GM23338 (cell line): ENCODE data around the gene RNU7-1. TPM values are rescaled to one million over a fixed set of nuclear protein-coding genes. Genes with fewer than 3 reads are reported as not detected.

Source experiments
- ATAC-seq: fragments of 200-7000 bp; cut with Tn5 transposase; 3 replicates; pipeline ENCODE4 v1.9.1; 2020
- DNase-seq: peaks from one replicate; pipeline ENCODE4 v3.0.0-alpha.2; 2015; ENCODE audit warnings: low spot score
- H2AFZ ChIP-seq: fragments of 200-600 bp; sonication (generic); 2 replicates; pipeline ENCODE4 v1.8.0; 2016; ENCODE audit warnings: antibody characterized with exemption, mild to moderate bottlenecking, moderate library complexity
- H3F3A ChIP-seq: fragments of 200-600 bp; sonication (generic); replicated peaks from 2 replicates; pipeline ENCODE4 v1.8.0; 2017; ENCODE audit warnings: antibody characterized with exemption, mixed run types, low read depth
- H3K27ac ChIP-seq: fragments of 200-600 bp; sonication (generic); 2 replicates; pipeline ENCODE4 v1.6.1; 2016; ENCODE audit warnings: low read depth
- H3K27me3 ChIP-seq: fragments of 200-600 bp; sonication (generic); 2 replicates; pipeline ENCODE4 v1.8.0; 2016; ENCODE audit warnings: mild to moderate bottlenecking, mixed run types, moderate library complexity; ENCODE audit not compliant: insufficient read depth
- H3K36me3 ChIP-seq: fragments of 200-600 bp; sonication (generic); 2 replicates; pipeline ENCODE4 v1.8.0; 2016; ENCODE audit warnings: mild to moderate bottlenecking; ENCODE audit not compliant: insufficient read depth
- H3K4me1 ChIP-seq: fragments of 200-600 bp; sonication (generic); 2 replicates; pipeline ENCODE4 v1.8.0; 2016; ENCODE audit warnings: mild to moderate bottlenecking, moderate library complexity; ENCODE audit not compliant: insufficient read depth
- H3K4me2 ChIP-seq: fragments of 200-600 bp; sonication (generic); 2 replicates; pipeline ENCODE4 v1.7.1; 2017; ENCODE audit warnings: mixed run types
- H3K4me3 ChIP-seq: fragments of 200-600 bp; sonication (generic); 2 replicates; pipeline ENCODE4 v1.6.1; 2016; ENCODE audit warnings: mixed run types
- H3K79me2 ChIP-seq: fragments of 200-600 bp; sonication (generic); replicated peaks from 2 replicates; pipeline ENCODE4 v1.8.0; 2017; ENCODE audit warnings: mild to moderate bottlenecking; ENCODE audit not compliant: insufficient read depth
- H3K9me2 ChIP-seq: fragments of 200-600 bp; sonication (generic); 2 replicates; pipeline ENCODE4 v1.8.0; 2017; ENCODE audit not compliant: insufficient read depth
- H4K20me1 ChIP-seq: fragments of 200-600 bp; sonication (generic); replicated peaks from 2 replicates; pipeline ENCODE4 v1.8.0; 2017; ENCODE audit warnings: mild to moderate bottlenecking; ENCODE audit not compliant: insufficient read depth
- H3K27ac Mint-ChIP-seq: 2 replicates; pipeline ENCODE4 v1.8.0; 2020; ENCODE audit warnings: inconsistent platforms, mild to moderate bottlenecking, moderate library complexity, mixed read lengths
- H3K27me3 Mint-ChIP-seq: 3 replicates; pipeline ENCODE4 v1.8.0; 2022; ENCODE audit warnings: low read depth, mild to moderate bottlenecking, moderate library complexity, mixed read lengths, inconsistent platforms; ENCODE audit not compliant: insufficient read depth, poor library complexity
- H3K36me3 Mint-ChIP-seq: 3 replicates; pipeline ENCODE4 v1.8.0; 2021; ENCODE audit warnings: low read depth, mild to moderate bottlenecking, inconsistent platforms, moderate library complexity, mixed read lengths
- H3K4me1 Mint-ChIP-seq: 3 replicates; pipeline ENCODE4 v1.8.0; 2020; ENCODE audit warnings: mild to moderate bottlenecking, inconsistent platforms, mixed read lengths
- H3K4me3 Mint-ChIP-seq: 3 replicates; pipeline ENCODE4 v1.8.0; 2021; ENCODE audit warnings: moderate library complexity, mild to moderate bottlenecking, inconsistent platforms, mixed read lengths
- H3K9me3 Mint-ChIP-seq: 3 replicates; pipeline ENCODE4 v1.8.0; 2020; ENCODE audit warnings: moderate library complexity, mild to moderate bottlenecking, inconsistent platforms, mixed read lengths
- CREB1 ChIP-seq: fragments of 250-450 bp; sonication (Bioruptor Pico); IDR thresholded peaks from 2 replicates; pipeline ENCODE4 v1.5.0; 2020; ENCODE audit warnings: low read depth, mild to moderate bottlenecking, moderate library complexity
- EZH2 ChIP-seq: fragments of 200-600 bp; sonication (generic); IDR thresholded peaks from one replicate; pipeline ENCODE4 v1.8.0; 2017; ENCODE audit warnings: antibody characterized with exemption, mild to moderate bottlenecking, low read depth; ENCODE audit not compliant: unreplicated experiment
- EZH2phosphoT487 ChIP-seq: fragments of 200-600 bp; sonication (generic); IDR thresholded peaks from one replicate; pipeline ENCODE4 v1.8.1; 2018; ENCODE audit warnings: antibody characterized with exemption; ENCODE audit not compliant: unreplicated experiment
- NANOG ChIP-seq: IDR thresholded peaks from 2 replicates; pipeline ENCODE4 v1.6.1; 2016; ENCODE audit warnings: antibody characterized with exemption, borderline replicate concordance
- POLR2AphosphoS5 ChIP-seq: IDR thresholded peaks from 2 replicates; pipeline ENCODE4 v1.6.1; 2016; ENCODE audit warnings: antibody characterized with exemption, low read depth
- STAT1 ChIP-seq: IDR thresholded peaks from one replicate; pipeline ENCODE4 v1.6.1; 2016; ENCODE audit warnings: antibody characterized with exemption; ENCODE audit not compliant: unreplicated experiment
- ZNF114 ChIP-seq: fragments of 250-450 bp; sonication (Bioruptor Pico); IDR thresholded peaks from 2 replicates; pipeline ENCODE4 v1.5.0; 2020; ENCODE audit warnings: mild to moderate bottlenecking, moderate library complexity
- polyA plus RNA-seq: library from polyadenylated mRNA; unstranded; fragments of >200 nt; fragmentation: Nextera tagmentation; extraction: Ambion mirVana; gene quantifications from 2 replicates; pipeline ENCODE4 v1.2.1, GENCODE V29; 2016
- total RNA-seq: library from RNA; depleted of rRNA; stranded (reverse); fragments of >200 nt; shearing (Covaris generic); gene quantifications from 2 replicates; pipeline ENCODE4 v1.2.3, GENCODE V29; 2014
- TF ChIP-seq, protein P1 (sequence below): fragments of 250-450 bp; sonication (Bioruptor Pico); IDR thresholded peaks from 2 replicates; pipeline ENCODE4 v1.5.0; 2020; ENCODE audit warnings: mild to moderate bottlenecking, moderate library complexity
- TF ChIP-seq, protein P2 (sequence below): IDR thresholded peaks from one replicate; pipeline ENCODE4 v1.6.1; 2018; ENCODE audit warnings: antibody characterized with exemption; ENCODE audit not compliant: unreplicated experiment
- TF ChIP-seq, protein P3 (sequence below): IDR thresholded peaks from 2 replicates; pipeline ENCODE4 v1.6.1; 2016; ENCODE audit warnings: antibody characterized with exemption

The RNU7-1 gene
- total and polyA plus RNA-seq, 2 experiments from 2014 or later: not detected

DNA sequence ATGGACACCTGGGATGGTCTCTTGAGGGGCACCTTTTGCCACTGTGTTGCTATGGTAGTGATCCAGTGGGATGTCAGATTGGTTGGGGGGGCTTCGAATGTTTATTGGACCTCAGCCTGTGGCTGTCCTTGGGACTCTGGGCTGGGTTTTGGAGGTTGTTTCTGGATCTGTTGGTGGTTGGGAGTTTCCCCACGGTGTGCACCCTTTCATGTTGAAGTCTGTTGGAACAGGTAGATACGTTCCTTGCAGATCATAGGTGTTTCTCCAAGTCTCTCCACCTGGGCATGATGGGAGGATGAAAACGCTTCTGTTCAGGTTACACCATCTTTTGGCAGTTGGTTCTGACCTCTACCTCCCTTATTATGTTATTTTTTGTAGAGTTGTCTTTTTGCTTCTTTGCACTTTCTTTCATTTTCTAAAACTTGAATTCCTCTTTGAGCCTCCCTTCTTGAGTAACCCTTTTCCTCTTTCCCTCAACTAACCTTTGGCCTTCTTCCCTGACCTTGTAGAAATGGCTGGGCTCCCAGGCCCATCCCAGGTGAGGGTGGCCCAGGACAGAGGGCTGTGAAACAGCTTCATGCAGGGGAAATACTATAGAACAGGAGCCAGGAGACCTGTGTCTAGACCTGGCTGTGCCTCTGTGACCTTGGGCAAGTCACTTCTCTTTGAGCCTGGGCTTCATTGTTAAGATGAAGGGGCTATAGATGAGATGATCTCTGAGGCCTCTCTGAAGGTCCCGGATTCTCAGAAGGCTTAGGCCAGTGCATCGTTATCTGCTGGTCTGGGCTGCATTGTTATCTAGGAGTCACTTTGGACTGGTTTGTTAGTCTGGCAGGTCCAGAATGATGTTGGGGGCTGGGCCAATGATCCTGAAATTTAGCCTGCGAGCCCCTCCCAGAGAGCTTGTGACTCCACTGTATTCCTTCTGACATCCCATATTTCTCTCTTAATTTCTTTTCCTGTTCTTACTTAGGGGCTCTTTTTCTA lies 13.9 kb upstream of the RNU7-1 start:
- no peak for DNase-seq
- Histone ChIP-seq H4K20me1 (peaks cover 32% of the 10 kb centered on the region), H3K36me3 (peaks cover 10% of the 10 kb centered on the region), H3K27ac (no peak overlapping the region), H3F3A (peaks cover 42% of the 10 kb centered on the region), H3K4me1 (peaks cover 47% of the 10 kb centered on the region), H3K9me2 (no peaks in the 10 kb centered on the region), H3K27me3 (no peaks in the 10 kb centered on the region), H3K79me2 (peaks cover 59% of the 10 kb centered on the region), H3K4me2 (peak overlapping the region; percentile 99), H3K4me3 (peak overlapping the region; percentile 97), H2AFZ (no peak overlapping the region)
- H3K4me1 Mint-ChIP-seq: peaks cover 45% of the 10 kb centered on the region
- no peak for ATAC-seq
- peaks cover 22% of the 10 kb centered on the region for H3K27me3 Mint-ChIP-seq
- TF ChIP-seq, protein P1, sequence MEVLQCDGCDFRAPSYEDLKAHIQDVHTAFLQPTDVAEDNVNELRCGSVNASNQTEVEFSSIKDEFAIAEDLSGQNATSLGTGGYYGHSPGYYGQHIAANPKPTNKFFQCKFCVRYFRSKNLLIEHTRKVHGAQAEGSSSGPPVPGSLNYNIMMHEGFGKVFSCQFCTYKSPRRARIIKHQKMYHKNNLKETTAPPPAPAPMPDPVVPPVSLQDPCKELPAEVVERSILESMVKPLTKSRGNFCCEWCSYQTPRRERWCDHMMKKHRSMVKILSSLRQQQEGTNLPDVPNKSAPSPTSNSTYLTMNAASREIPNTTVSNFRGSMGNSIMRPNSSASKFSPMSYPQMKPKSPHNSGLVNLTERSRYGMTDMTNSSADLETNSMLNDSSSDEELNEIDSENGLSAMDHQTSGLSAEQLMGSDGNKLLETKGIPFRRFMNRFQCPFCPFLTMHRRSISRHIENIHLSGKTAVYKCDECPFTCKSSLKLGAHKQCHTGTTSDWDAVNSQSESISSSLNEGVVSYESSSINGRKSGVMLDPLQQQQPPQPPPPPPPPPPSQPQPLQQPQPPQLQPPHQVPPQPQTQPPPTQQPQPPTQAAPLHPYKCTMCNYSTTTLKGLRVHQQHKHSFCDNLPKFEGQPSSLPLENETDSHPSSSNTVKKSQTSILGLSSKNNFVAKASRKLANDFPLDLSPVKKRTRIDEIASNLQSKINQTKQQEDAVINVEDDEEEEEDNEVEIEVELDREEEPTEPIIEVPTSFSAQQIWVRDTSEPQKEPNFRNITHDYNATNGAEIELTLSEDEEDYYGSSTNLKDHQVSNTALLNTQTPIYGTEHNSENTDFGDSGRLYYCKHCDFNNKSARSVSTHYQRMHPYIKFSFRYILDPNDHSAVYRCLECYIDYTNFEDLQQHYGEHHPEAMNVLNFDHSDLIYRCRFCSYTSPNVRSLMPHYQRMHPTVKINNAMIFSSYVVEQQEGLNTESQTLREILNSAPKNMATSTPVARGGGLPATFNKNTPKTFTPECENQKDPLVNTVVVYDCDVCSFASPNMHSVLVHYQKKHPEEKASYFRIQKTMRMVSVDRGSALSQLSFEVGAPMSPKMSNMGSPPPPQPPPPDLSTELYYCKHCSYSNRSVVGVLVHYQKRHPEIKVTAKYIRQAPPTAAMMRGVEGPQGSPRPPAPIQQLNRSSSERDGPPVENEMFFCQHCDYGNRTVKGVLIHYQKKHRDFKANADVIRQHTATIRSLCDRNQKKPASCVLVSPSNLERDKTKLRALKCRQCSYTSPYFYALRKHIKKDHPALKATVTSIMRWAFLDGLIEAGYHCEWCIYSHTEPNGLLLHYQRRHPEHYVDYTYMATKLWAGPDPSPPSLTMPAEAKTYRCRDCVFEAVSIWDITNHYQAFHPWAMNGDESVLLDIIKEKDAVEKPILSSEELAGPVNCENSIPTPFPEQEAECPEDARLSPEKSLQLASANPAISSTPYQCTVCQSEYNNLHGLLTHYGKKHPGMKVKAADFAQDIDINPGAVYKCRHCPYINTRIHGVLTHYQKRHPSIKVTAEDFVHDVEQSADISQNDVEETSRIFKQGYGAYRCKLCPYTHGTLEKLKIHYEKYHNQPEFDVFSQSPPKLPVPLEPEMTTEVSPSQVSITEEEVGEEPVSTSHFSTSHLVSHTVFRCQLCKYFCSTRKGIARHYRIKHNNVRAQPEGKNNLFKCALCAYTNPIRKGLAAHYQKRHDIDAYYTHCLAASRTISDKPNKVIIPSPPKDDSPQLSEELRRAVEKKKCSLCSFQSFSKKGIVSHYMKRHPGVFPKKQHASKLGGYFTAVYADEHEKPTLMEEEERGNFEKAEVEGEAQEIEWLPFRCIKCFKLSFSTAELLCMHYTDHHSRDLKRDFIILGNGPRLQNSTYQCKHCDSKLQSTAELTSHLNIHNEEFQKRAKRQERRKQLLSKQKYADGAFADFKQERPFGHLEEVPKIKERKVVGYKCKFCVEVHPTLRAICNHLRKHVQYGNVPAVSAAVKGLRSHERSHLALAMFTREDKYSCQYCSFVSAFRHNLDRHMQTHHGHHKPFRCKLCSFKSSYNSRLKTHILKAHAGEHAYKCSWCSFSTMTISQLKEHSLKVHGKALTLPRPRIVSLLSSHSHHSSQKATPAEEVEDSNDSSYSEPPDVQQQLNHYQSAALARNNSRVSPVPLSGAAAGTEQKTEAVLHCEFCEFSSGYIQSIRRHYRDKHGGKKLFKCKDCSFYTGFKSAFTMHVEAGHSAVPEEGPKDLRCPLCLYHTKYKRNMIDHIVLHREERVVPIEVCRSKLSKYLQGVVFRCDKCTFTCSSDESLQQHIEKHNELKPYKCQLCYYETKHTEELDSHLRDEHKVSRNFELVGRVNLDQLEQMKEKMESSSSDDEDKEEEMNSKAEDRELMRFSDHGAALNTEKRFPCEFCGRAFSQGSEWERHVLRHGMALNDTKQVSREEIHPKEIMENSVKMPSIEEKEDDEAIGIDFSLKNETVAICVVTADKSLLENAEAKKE (CRISPR knock-in tag): no peak
- TF ChIP-seq ZNF114 (CRISPR knock-in tag): no peak
- TF ChIP-seq POLR2AphosphoS5: no peak
- TF ChIP-seq CREB1 (CRISPR knock-in tag): no peak
- no peak for TF ChIP-seq NANOG
- TF ChIP-seq, protein P2, sequence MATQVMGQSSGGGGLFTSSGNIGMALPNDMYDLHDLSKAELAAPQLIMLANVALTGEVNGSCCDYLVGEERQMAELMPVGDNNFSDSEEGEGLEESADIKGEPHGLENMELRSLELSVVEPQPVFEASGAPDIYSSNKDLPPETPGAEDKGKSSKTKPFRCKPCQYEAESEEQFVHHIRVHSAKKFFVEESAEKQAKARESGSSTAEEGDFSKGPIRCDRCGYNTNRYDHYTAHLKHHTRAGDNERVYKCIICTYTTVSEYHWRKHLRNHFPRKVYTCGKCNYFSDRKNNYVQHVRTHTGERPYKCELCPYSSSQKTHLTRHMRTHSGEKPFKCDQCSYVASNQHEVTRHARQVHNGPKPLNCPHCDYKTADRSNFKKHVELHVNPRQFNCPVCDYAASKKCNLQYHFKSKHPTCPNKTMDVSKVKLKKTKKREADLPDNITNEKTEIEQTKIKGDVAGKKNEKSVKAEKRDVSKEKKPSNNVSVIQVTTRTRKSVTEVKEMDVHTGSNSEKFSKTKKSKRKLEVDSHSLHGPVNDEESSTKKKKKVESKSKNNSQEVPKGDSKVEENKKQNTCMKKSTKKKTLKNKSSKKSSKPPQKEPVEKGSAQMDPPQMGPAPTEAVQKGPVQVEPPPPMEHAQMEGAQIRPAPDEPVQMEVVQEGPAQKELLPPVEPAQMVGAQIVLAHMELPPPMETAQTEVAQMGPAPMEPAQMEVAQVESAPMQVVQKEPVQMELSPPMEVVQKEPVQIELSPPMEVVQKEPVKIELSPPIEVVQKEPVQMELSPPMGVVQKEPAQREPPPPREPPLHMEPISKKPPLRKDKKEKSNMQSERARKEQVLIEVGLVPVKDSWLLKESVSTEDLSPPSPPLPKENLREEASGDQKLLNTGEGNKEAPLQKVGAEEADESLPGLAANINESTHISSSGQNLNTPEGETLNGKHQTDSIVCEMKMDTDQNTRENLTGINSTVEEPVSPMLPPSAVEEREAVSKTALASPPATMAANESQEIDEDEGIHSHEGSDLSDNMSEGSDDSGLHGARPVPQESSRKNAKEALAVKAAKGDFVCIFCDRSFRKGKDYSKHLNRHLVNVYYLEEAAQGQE: no peak
- TF ChIP-seq EZH2phosphoT487: no peak
- TF ChIP-seq, protein P3, sequence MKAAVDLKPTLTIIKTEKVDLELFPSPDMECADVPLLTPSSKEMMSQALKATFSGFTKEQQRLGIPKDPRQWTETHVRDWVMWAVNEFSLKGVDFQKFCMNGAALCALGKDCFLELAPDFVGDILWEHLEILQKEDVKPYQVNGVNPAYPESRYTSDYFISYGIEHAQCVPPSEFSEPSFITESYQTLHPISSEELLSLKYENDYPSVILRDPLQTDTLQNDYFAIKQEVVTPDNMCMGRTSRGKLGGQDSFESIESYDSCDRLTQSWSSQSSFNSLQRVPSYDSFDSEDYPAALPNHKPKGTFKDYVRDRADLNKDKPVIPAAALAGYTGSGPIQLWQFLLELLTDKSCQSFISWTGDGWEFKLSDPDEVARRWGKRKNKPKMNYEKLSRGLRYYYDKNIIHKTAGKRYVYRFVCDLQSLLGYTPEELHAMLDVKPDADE: no peak
- TF ChIP-seq EZH2: no peak
- no peak for TF ChIP-seq STAT1
- peaks cover 37% of the 10 kb centered on the region for H3K36me3 Mint-ChIP-seq
- peak overlapping the region; percentile 97 for H3K4me3 Mint-ChIP-seq
- H3K9me3 Mint-ChIP-seq: no peaks in the 10 kb centered on the region; the same call in 1 of the 3 replicates
- no peak overlapping the region for H3K27ac Mint-ChIP-seq
